GM23248 (cell line): Measurements from ENCODE around the gene ZNF223. TPM values are rescaled to one million over a fixed set of nuclear protein-coding genes. Genes with fewer than 3 reads are reported as not detected.

Source experiments
- DNase-seq: peaks from one replicate; pipeline ENCODE4 v3.0.0-alpha.2; 2015
- H2AFZ ChIP-seq: fragments of 200-600 bp; sonication (generic); 2 replicates; pipeline ENCODE4 v1.6.1; 2016; ENCODE audit warnings: antibody characterized with exemption
- H3F3A ChIP-seq: fragments of 200-600 bp; sonication (generic); 2 replicates; pipeline ENCODE4 v1.6.1; 2016; ENCODE audit warnings: mild to moderate bottlenecking, antibody characterized with exemption, mixed run types; ENCODE audit not compliant: insufficient read depth
- H3K27ac ChIP-seq: fragments of 200-600 bp; sonication (generic); 2 replicates; pipeline ENCODE4 v1.5.1; 2016; ENCODE audit warnings: mild to moderate bottlenecking
- H3K27me3 ChIP-seq: fragments of 200-600 bp; sonication (generic); replicated peaks from 2 replicates; pipeline ENCODE4 v1.6.1; 2016; ENCODE audit warnings: mild to moderate bottlenecking; ENCODE audit not compliant: insufficient read depth
- H3K36me3 ChIP-seq: fragments of 200-600 bp; sonication (generic); 2 replicates; pipeline ENCODE4 v1.6.1; 2016; ENCODE audit warnings: low read depth, mild to moderate bottlenecking
- H3K4me1 ChIP-seq: fragments of 200-600 bp; sonication (generic); 2 replicates; pipeline ENCODE4 v1.6.1; 2016; ENCODE audit warnings: mild to moderate bottlenecking; ENCODE audit not compliant: insufficient read depth
- H3K4me2 ChIP-seq: fragments of 200-600 bp; sonication (generic); one replicate; pipeline ENCODE4 v1.6.1; 2016; ENCODE audit warnings: mild to moderate bottlenecking; ENCODE audit not compliant: unreplicated experiment
- H3K4me3 ChIP-seq: fragments of 200-600 bp; sonication (generic); 2 replicates; pipeline ENCODE4 v1.5.1; 2016; ENCODE audit warnings: mild to moderate bottlenecking
- H3K79me2 ChIP-seq: fragments of 200-600 bp; sonication (generic); 2 replicates; pipeline ENCODE4 v1.6.1; 2016; ENCODE audit warnings: mild to moderate bottlenecking; ENCODE audit not compliant: insufficient read depth
- H3K9ac ChIP-seq: fragments of 200-600 bp; sonication (generic); 2 replicates; pipeline ENCODE4 v1.6.1; 2016; ENCODE audit warnings: mild to moderate bottlenecking
- H3K9me2 ChIP-seq: fragments of 200-600 bp; sonication (generic); 2 replicates; pipeline ENCODE4 v1.6.1; 2016; ENCODE audit warnings: mixed run types, mild to moderate bottlenecking, moderate library complexity; ENCODE audit not compliant: insufficient read depth
- H3K9me3 ChIP-seq: fragments of 200-600 bp; sonication (generic); one replicate; pipeline ENCODE4 v1.6.1; 2017; ENCODE audit warnings: low read depth
- H4K20me1 ChIP-seq: fragments of 200-600 bp; sonication (generic); 2 replicates; pipeline ENCODE4 v1.6.0; 2016; ENCODE audit not compliant: insufficient read depth
- EZH2 ChIP-seq: fragments of 200-600 bp; sonication (generic); IDR thresholded peaks from 2 replicates; pipeline ENCODE4 v1.6.1; 2018; ENCODE audit warnings: antibody characterized with exemption, mild to moderate bottlenecking; ENCODE audit not compliant: insufficient read depth, poor library complexity, severe bottlenecking
- EZH2phosphoT487 ChIP-seq: fragments of 200-600 bp; sonication (generic); IDR thresholded peaks from 2 replicates; pipeline ENCODE4 v1.6.1; 2018; ENCODE audit warnings: antibody characterized with exemption, moderate library complexity, mild to moderate bottlenecking, low read depth; ENCODE audit not compliant: insufficient read depth
- WGBS, 2 experiments: methylation state at CpG; one replicate each; pipeline ENCODE4 v1.1.6; 2015 to 2017; ENCODE audit warnings: low lambda C conversion rate in 2 of 2, low coverage in 1 of 2; ENCODE audit errors: missing lambda C conversion rate in 2 of 2; 5-methylcytosine and 5-hydroxymethylcytosine counted together
- in situ Hi-C: fragments of 300-500 bp; cut with MboI; formaldehyde crosslinking; loops from 2 replicates; pipeline ENCODE4 v1.15.0; 2020
- polyA plus RNA-seq: library from polyadenylated mRNA; unstranded; fragments of >200 nt; fragmentation: Nextera tagmentation; extraction: Ambion mirVana; gene quantifications from 2 replicates; pipeline ENCODE4 v1.2.1, GENCODE V29; 2016
- total RNA-seq: library from RNA; depleted of rRNA; stranded (reverse); fragments of >200 nt; shearing (Covaris generic); gene quantifications from 2 replicates; pipeline ENCODE4 v1.2.3, GENCODE V29; 2014

The ZNF223 gene
- total and polyA plus RNA-seq, 2 experiments from 2014 or later = 2.8 to 3.5 TPM

GRCh38 chr19:44061038-44061437, 9.2 kb downstream of the ZNF223 start:
- Histone ChIP-seq H3K4me3 (no peak overlapping the region), H2AFZ (no peak overlapping the region), H3K4me1 (no peaks in the 10 kb centered on the region), H3K27me3 (no peaks in the 10 kb centered on the region), H3F3A (no peaks in the 10 kb centered on the region), H3K9me2 (no peaks in the 10 kb centered on the region), H3K9me3 (no peaks in the 10 kb centered on the region), H3K27ac (no peak overlapping the region), H4K20me1 (no peaks in the 10 kb centered on the region), H3K9ac (no peak overlapping the region), H3K79me2 (no peaks in the 10 kb centered on the region), H3K36me3 (peaks cover 25% of the 10 kb centered on the region), H3K4me2 (no peak overlapping the region)
- DNase-seq = no peak
- 91 to 100% methylated on average over 1 of the region's 1 CpG for WGBS, 2 experiments
- TF ChIP-seq EZH2phosphoT487 = no peak
- TF ChIP-seq EZH2 = no peak
- in situ Hi-C loops = no loop called here

- 55 to 57% methylated on average over 3 of the region's 3 CpGs for WGBS, 2 experiments
- Histone ChIP-seq H3K27me3 (no peaks in the 10 kb centered on the region), H3K4me2 (no peak overlapping the region), H3K27ac (no peak overlapping the region), H3K4me1 (no peaks in the 10 kb centered on the region), H3K79me2 (no peaks in the 10 kb centered on the region), H3K4me3 (no peak overlapping the region), H3K9me2 (no peaks in the 10 kb centered on the region), H4K20me1 (no peaks in the 10 kb centered on the region), H3F3A (no peaks in the 10 kb centered on the region), H3K36me3 (peaks cover 37% of the 10 kb centered on the region), H3K9me3 (no peaks in the 10 kb centered on the region), H2AFZ (no peak overlapping the region), H3K9ac (no peak overlapping the region)
- in situ Hi-C loops = no loop called here
- no peak for DNase-seq
- no peak for TF ChIP-seq EZH2
Observed at GRCh38 chr19:44066305-44066704, 14.5 kb downstream of the ZNF223 start.

DNA sequence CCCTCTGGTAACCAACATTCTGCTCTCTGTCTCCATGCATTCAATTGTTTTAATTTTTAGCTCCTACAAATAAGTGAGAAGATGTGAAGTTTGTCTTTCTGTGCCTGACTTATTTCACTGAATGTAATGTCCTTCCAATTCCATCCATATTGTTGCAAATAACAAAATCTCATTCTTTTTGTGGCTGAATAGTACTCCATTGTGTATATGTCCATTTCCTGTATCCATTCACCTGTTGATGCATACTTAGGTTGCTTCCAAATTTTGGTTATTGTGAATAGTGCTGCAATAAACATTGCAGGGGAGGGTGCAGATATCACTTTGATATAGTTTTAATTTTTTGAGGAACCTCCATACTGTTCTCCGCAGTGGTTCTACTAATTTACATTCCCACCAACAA, 17.6 kb downstream of the ZNF223 start:
- DNase-seq = no peak
- no peak overlapping the region for H3K4me2 ChIP-seq
- in situ Hi-C loops = no loop called here
- H3K27ac ChIP-seq = no peak overlapping the region
- no peak for TF ChIP-seq EZH2phosphoT487
- TF ChIP-seq EZH2 = no peak
- no peak overlapping the region for H3K4me3 ChIP-seq
- H3K27me3 ChIP-seq = no peaks in the 10 kb centered on the region
- no peak overlapping the region for H2AFZ ChIP-seq
- H3K4me1 ChIP-seq = peaks cover 6% of the 10 kb centered on the region; the same call in 1 of the 2 replicates
- peaks cover 23% of the 10 kb centered on the region for H3K79me2 ChIP-seq
- H3K36me3 ChIP-seq = peaks cover 32% of the 10 kb centered on the region
- WGBS, 2 experiments = 100% methylated on average over 1 of the region's 1 CpG
- no peaks in the 10 kb centered on the region for H3F3A ChIP-seq
- no peaks in the 10 kb centered on the region for H3K9me3 ChIP-seq
- no peaks in the 10 kb centered on the region for H3K9me2 ChIP-seq
- no peak overlapping the region for H3K9ac ChIP-seq
- H4K20me1 ChIP-seq = no peaks in the 10 kb centered on the region

- Histone ChIP-seq H3K36me3 (peaks cover 8% of the 10 kb centered on the region), H2AFZ (peak within 1 kb of the TSS; percentile 100), H4K20me1 (no peaks in the 10 kb centered on the region), H3F3A (no peaks in the 10 kb centered on the region), H3K4me3 (peak within 1 kb of the TSS; percentile 95), H3K79me2 (peaks cover 42% of the 10 kb centered on the region), H3K27ac (peak within 1 kb of the TSS; percentile 42), H3K4me1 (peaks cover 6% of the 10 kb centered on the region; the same call in 1 of the 2 replicates), H3K9me2 (no peaks in the 10 kb centered on the region), H3K9ac (peak within 1 kb of the TSS; percentile 71), H3K27me3 (no peaks in the 10 kb centered on the region), H3K4me2 (peak within 1 kb of the TSS; percentile 96), H3K9me3 (no peaks in the 10 kb centered on the region)
- in situ Hi-C loops = no loop called here
- TF ChIP-seq EZH2phosphoT487 (no peak), EZH2 (no peak)
- DNase-seq = peak; percentile 92
- WGBS, 2 experiments = 1 to 2% methylated on average over 32 to 40 of the region's 40 CpGs
Observed at GRCh38 chr19:44071824-44072542, 20.1 kb downstream of the ZNF223 start, which contains the start of gene ZNF284. Gene ZNF284, plus strand, starts transcription at chr19:44072159. Its CDS starts 4,231 bp downstream, at chr19:44076390.
